SK-N-SH treated with all-trans-retinoic acid at 6 μM for 48 hours (cell line): ENCODE data around the gene KCTD10.

ENCODE experiments used
- ATAC-seq: fragments of 200-7000 bp; cut with Tn5 transposase; 3 replicates; pipeline ENCODE4 v1.9.1; 2020; ENCODE audit warnings: mild to moderate bottlenecking, moderate library complexity
- ARNTL ChIP-seq: fragments of 450-650 bp; formaldehyde crosslinking; IDR thresholded peaks from 2 replicates; pipeline ENCODE4 v1.5.0; 2020; ENCODE audit warnings: low read depth, mild to moderate bottlenecking, moderate library complexity, borderline replicate concordance
- BACH2 ChIP-seq: fragments of 250-450 bp; sonication (Bioruptor Pico); IDR thresholded peaks from 2 replicates; pipeline ENCODE4 v1.9.0; 2021; ENCODE audit warnings: mild to moderate bottlenecking, borderline replicate concordance
- CREB5 ChIP-seq: fragments of 250-450 bp; sonication (Bioruptor Pico); IDR thresholded peaks from 2 replicates; pipeline ENCODE4 v1.5.1; 2020; ENCODE audit warnings: low read depth, mild to moderate bottlenecking, moderate library complexity
- CSDC2 ChIP-seq: fragments of 250-450 bp; sonication (Bioruptor Pico); IDR thresholded peaks from 2 replicates; pipeline ENCODE4 v1.5.0; 2020; ENCODE audit warnings: mild to moderate bottlenecking, moderate library complexity
- CSRNP3 ChIP-seq: fragments of 250-450 bp; sonication (Bioruptor Pico); IDR thresholded peaks from 2 replicates; pipeline ENCODE4 v1.5.1; 2021; ENCODE audit warnings: mild to moderate bottlenecking, moderate library complexity
- ESRRG ChIP-seq: fragments of 250-450 bp; sonication (Bioruptor Pico); IDR thresholded peaks from 2 replicates; pipeline ENCODE4 v1.6.1; 2021; ENCODE audit warnings: mild to moderate bottlenecking
- GLIS3 ChIP-seq: fragments of 250-450 bp; sonication (Bioruptor Pico); IDR thresholded peaks from 2 replicates; pipeline ENCODE4 v1.5.0; 2020; ENCODE audit warnings: mild to moderate bottlenecking, moderate library complexity
- ISL1 ChIP-seq: fragments of 250-450 bp; sonication (Bioruptor Pico); IDR thresholded peaks from 2 replicates; pipeline ENCODE4 v2.1.2; 2022; ENCODE audit warnings: mild to moderate bottlenecking, moderate library complexity
- OSR1 ChIP-seq: fragments of 250-450 bp; sonication (Bioruptor Pico); IDR thresholded peaks from 2 replicates; pipeline ENCODE4 v1.8.0; 2022; ENCODE audit warnings: moderate library complexity, mild to moderate bottlenecking, inconsistent platforms
- PATZ1 ChIP-seq: fragments of 250-450 bp; sonication (Bioruptor Pico); IDR thresholded peaks from 2 replicates; pipeline ENCODE4 v1.8.0; 2020; ENCODE audit warnings: mild to moderate bottlenecking, moderate library complexity, borderline replicate concordance
- POU6F1 ChIP-seq: fragments of 250-450 bp; sonication (Bioruptor Pico); IDR thresholded peaks from 2 replicates; pipeline ENCODE4 v1.8.0; 2021; ENCODE audit warnings: low read depth, mild to moderate bottlenecking, moderate library complexity, borderline replicate concordance
- PPARA ChIP-seq: fragments of 250-450 bp; sonication (Bioruptor Pico); IDR thresholded peaks from 2 replicates; pipeline ENCODE4 v1.5.0; 2020; ENCODE audit warnings: mild to moderate bottlenecking, borderline replicate concordance
- RARB ChIP-seq: fragments of 250-450 bp; sonication (Bioruptor Pico); IDR thresholded peaks from 2 replicates; pipeline ENCODE4 v1.8.0; 2021; ENCODE audit warnings: mild to moderate bottlenecking, moderate library complexity
- SNAI2 ChIP-seq: fragments of 250-450 bp; sonication (Bioruptor Pico); IDR thresholded peaks from 2 replicates; pipeline ENCODE4 v1.5.0; 2020; ENCODE audit warnings: mild to moderate bottlenecking, moderate library complexity
- TCF4 ChIP-seq: fragments of 250-450 bp; sonication (Bioruptor Pico); IDR thresholded peaks from 2 replicates; pipeline ENCODE4 v1.8.0; 2021; ENCODE audit warnings: mild to moderate bottlenecking, moderate library complexity, borderline replicate concordance
- TOX ChIP-seq: fragments of 250-450 bp; sonication (Bioruptor Pico); IDR thresholded peaks from 2 replicates; pipeline ENCODE4 v1.8.0; 2021; ENCODE audit warnings: mild to moderate bottlenecking, moderate library complexity, borderline replicate concordance
- TSHZ2 ChIP-seq: fragments of 250-450 bp; sonication (Bioruptor Pico); IDR thresholded peaks from 2 replicates; pipeline ENCODE4 v1.5.0; 2020; ENCODE audit warnings: mild to moderate bottlenecking, moderate library complexity
- ZC3H10 ChIP-seq: fragments of 250-450 bp; sonication (Bioruptor Pico); IDR thresholded peaks from 2 replicates; pipeline ENCODE4 v1.5.1; 2021; ENCODE audit warnings: mild to moderate bottlenecking, moderate library complexity
- ZFP3 ChIP-seq: fragments of 250-450 bp; sonication (Bioruptor Pico); IDR thresholded peaks from 2 replicates; pipeline ENCODE4 v1.5.0; 2020; ENCODE audit warnings: mild to moderate bottlenecking, moderate library complexity
- ZNF565 ChIP-seq: fragments of 450-650 bp; formaldehyde crosslinking; conservative IDR thresholded peaks from 2 replicates; pipeline ENCODE4 v1.5.0; 2020; ENCODE audit warnings: low read depth, mild to moderate bottlenecking, moderate library complexity
- ZNF70 ChIP-seq: fragments of 450-650 bp; formaldehyde crosslinking; IDR thresholded peaks from 2 replicates; pipeline ENCODE4 v1.5.0; 2020; ENCODE audit warnings: mild to moderate bottlenecking, moderate library complexity
- ZNF8 ChIP-seq: fragments of 450-650 bp; formaldehyde crosslinking; IDR thresholded peaks from 2 replicates; pipeline ENCODE4 v1.5.0; 2020; ENCODE audit warnings: mild to moderate bottlenecking, moderate library complexity

The KCTD10 gene

GRCh38 chr12:109460538-109460937 lies 16.6 kb downstream of the KCTD10 start:
- TF ChIP-seq ARNTL (no peak), CSDC2 (no peak), TCF4 (no peak)
- ATAC-seq, result no peak

GRCh38 chr12:109459247-109459646 lies 17.9 kb downstream of the KCTD10 start:
- TF ChIP-seq TSHZ2 (CRISPR knock-in tag) (no peak), CSRNP3 (CRISPR knock-in tag) (no peak), OSR1 (no peak), ZC3H10 (no peak), BACH2 (CRISPR knock-in tag) (no peak), POU6F1 (no peak), ZFP3 (CRISPR knock-in tag) (no peak), ZNF8 (CRISPR knock-in tag) (no peak), PATZ1 (CRISPR knock-in tag) (no peak)
- ATAC-seq, result no peak

GRCh38 chr12:109458771-109459208 lies 18.3 kb downstream of the KCTD10 start:
- no peak for TF ChIP-seq GLIS3 (CRISPR knock-in tag)
- TF ChIP-seq TSHZ2 (CRISPR knock-in tag), result no peak
- no peak for TF ChIP-seq ZNF565 (CRISPR knock-in tag)
- no peak for TF ChIP-seq RARB (CRISPR knock-in tag)
- no peak for TF ChIP-seq ZNF8 (CRISPR knock-in tag)
- no peak for TF ChIP-seq ARNTL
- TF ChIP-seq ESRRG (CRISPR knock-in tag), result no peak
- TF ChIP-seq ZC3H10, result no peak
- TF ChIP-seq PPARA (CRISPR knock-in tag), result no peak
- TF ChIP-seq ISL1 (CRISPR knock-in tag), result no peak
- no peak for TF ChIP-seq BACH2 (CRISPR knock-in tag)
- TF ChIP-seq TOX (CRISPR knock-in tag), result no peak
- TF ChIP-seq PATZ1 (CRISPR knock-in tag), result no peak
- TF ChIP-seq TCF4, result no peak
- no peak for TF ChIP-seq CSDC2
- TF ChIP-seq CREB5 (CRISPR knock-in tag), result no peak
- TF ChIP-seq SNAI2 (CRISPR knock-in tag), result no peak
- no peak for TF ChIP-seq POU6F1
- no peak for TF ChIP-seq ZFP3 (CRISPR knock-in tag)
- no peak for TF ChIP-seq ZNF70 (CRISPR knock-in tag)
- no peak for ATAC-seq
